B cell (primary cell): Measurements from ENCODE around the gene BEGAIN. TPM values are rescaled to one million over a fixed set of nuclear protein-coding genes. Genes with fewer than 3 reads are reported as not detected.

Experiments
- ATAC-seq: fragments of 200-7000 bp; cut with Tn5 transposase; one replicate; pipeline ENCODE4 v1.10.0; 2021; ENCODE audit warnings: low read depth, mild to moderate bottlenecking, moderate number of reproducible peaks, moderate library complexity
- CTCF ChIA-PET: fragments of 350-600 bp; sonication (Branson Sonifier 250); formaldehyde crosslinking; loops from one replicate; lab custom pipeline; 2021; ENCODE audit warnings: antibody characterized with exemption, inconsistent platforms; lab: Charles Lee
- POLR2A ChIA-PET: fragments of 350-600 bp; sonication (Branson Sonifier 250); formaldehyde crosslinking; loops from one replicate; lab custom pipeline; 2021; ENCODE audit warnings: antibody characterized with exemption; lab: Charles Lee
- DNase-seq: peaks from one replicate; pipeline ENCODE4 v3.0.0; 2013
- H2AFZ ChIP-seq: 2 replicates; pipeline ENCODE4 v1.6.1; 2012; ENCODE audit warnings: mild to moderate bottlenecking, low read depth, low read length; ENCODE audit not compliant: insufficient read depth, poor library complexity, severe bottlenecking
- H3K27ac ChIP-seq, 2 donors: 1 replicate in 1 of 2; 2 replicates in 1 of 2; pipeline ENCODE4 v1.5.1; 2012 to 2013; ENCODE audit warnings: low read length in 2 of 2, mild to moderate bottlenecking in 2 of 2, moderate library complexity in 1 of 2
- H3K27me3 ChIP-seq, 4 experiments: fragments of 200-600 bp in 1 of 4; sonication (generic) in 1 of 4; replicated peaks in 1 of 4; 1 replicate in 2 of 4; 2 replicates in 2 of 4; pipeline versions ENCODE4 v1.6.1 to v1.7.0; 2013 to 2016; ENCODE audit warnings: low read length in 3 of 4, mild to moderate bottlenecking in 2 of 4, mixed read lengths in 1 of 4, moderate library complexity in 1 of 4; ENCODE audit not compliant: insufficient read depth in 4 of 4, control insufficient read depth in 3 of 4; ENCODE audit errors: control extremely low read depth in 1 of 4
- H3K36me3 ChIP-seq, 2 experiments: replicated peaks in 1 of 2; 1 replicate in 1 of 2; 2 replicates in 1 of 2; pipeline versions ENCODE4 v1.6.1 to v1.7.1; 2013; ENCODE audit warnings: low read length in 1 of 2; ENCODE audit not compliant: insufficient read depth in 2 of 2, control insufficient read depth in 1 of 2; ENCODE audit errors: control extremely low read depth in 1 of 2, extremely low read depth in 1 of 2
- H3K4me1 ChIP-seq, 2 donors: fragments of 200-600 bp in 1 of 2; sonication (generic) in 1 of 2; 1 replicate in 1 of 2; 2 replicates in 1 of 2; pipeline versions ENCODE4 v1.5.1 to v1.6.1; 2013 to 2017; ENCODE audit warnings: low read length in 2 of 2; ENCODE audit not compliant: control insufficient read depth in 2 of 2, insufficient read depth in 2 of 2
- H3K4me2 ChIP-seq: replicated peaks from 2 replicates; pipeline ENCODE3; 2012; ENCODE audit warnings: mild to moderate bottlenecking, low read depth, low read length; ENCODE audit not compliant: poor library complexity, severe bottlenecking
- H3K4me3 ChIP-seq, 5 experiments: fragments of 200-600 bp in 1 of 5; sonication (generic) in 1 of 5; 1 replicate in 3 of 5; 2 replicates in 2 of 5; pipeline versions ENCODE4 v1.5.1 to v1.7.0; 2011 to 2016; ENCODE audit warnings: low read length in 4 of 5, mild to moderate bottlenecking in 4 of 5, low read depth in 2 of 5, control low read depth in 1 of 5, moderate library complexity in 1 of 5; ENCODE audit not compliant: insufficient read depth in 1 of 5; ENCODE audit errors: control extremely low read depth in 1 of 5, extremely low read depth in 1 of 5
- H3K79me2 ChIP-seq: fragments of 200-600 bp; sonication (generic); one replicate; pipeline ENCODE4 v1.6.0; 2016; ENCODE audit warnings: low read length; ENCODE audit not compliant: control insufficient read depth, insufficient read depth
- H3K9ac ChIP-seq: fragments of 200-600 bp; sonication (generic); 2 replicates; pipeline ENCODE4 v1.6.1; 2017; ENCODE audit warnings: mild to moderate bottlenecking, low read length, moderate library complexity
- H3K9me3 ChIP-seq, 3 donors: one replicate each; pipeline versions ENCODE4 v1.6.1 to v1.7.1; 2013; ENCODE audit warnings: low read length in 2 of 3; ENCODE audit not compliant: control insufficient read depth in 2 of 3, insufficient read depth in 1 of 3; ENCODE audit errors: control extremely low read depth in 1 of 3
- H4K20me1 ChIP-seq: 2 replicates; pipeline ENCODE4 v1.6.0; 2012; ENCODE audit warnings: mild to moderate bottlenecking, low read length; ENCODE audit not compliant: insufficient read depth, control insufficient read depth, poor library complexity, severe bottlenecking
- H3K27ac Mint-ChIP-seq: one replicate; pipeline ENCODE4 v1.8.0; 2021; ENCODE audit warnings: mixed read lengths
- H3K27me3 Mint-ChIP-seq: one replicate; pipeline ENCODE4 v1.8.0; 2021; ENCODE audit warnings: mixed read lengths
- H3K4me1 Mint-ChIP-seq: one replicate; pipeline ENCODE4 v1.8.0; 2021; ENCODE audit warnings: mixed read lengths
- H3K4me3 Mint-ChIP-seq: one replicate; pipeline ENCODE4 v1.8.0; 2021; ENCODE audit warnings: mixed read lengths
- H3K9me3 Mint-ChIP-seq: one replicate; pipeline ENCODE4 v1.8.0; 2022; ENCODE audit warnings: mixed read lengths; ENCODE audit not compliant: insufficient read depth
- CTCF ChIP-seq: fragments of 200-600 bp; IDR thresholded peaks from one replicate; pipeline ENCODE4 v1.8.0; 2022; ENCODE audit warnings: antibody characterized with exemption, mild to moderate bottlenecking
- EZH2 ChIP-seq: IDR thresholded peaks from 2 replicates; pipeline ENCODE4 v1.6.1; 2012; ENCODE audit warnings: borderline replicate concordance, low read depth, mild to moderate bottlenecking, moderate library complexity, low read length; ENCODE audit not compliant: insufficient read depth, poor library complexity, severe bottlenecking
- WGBS: methylation state at CpG from one replicate; pipeline ENCODE4 v1.1.5; 2013; ENCODE audit warnings: missing lambda C conversion rate; ENCODE audit not compliant: insufficient coverage; 5-methylcytosine and 5-hydroxymethylcytosine counted together
- intact Hi-C: fragments of 100-400 bp; cut with micrococcal nuclease; formaldehyde crosslinking; loops from one replicate; pipeline ENCODE4 v1.10.0; 2022
- polyA plus RNA-seq: library from polyadenylated mRNA; depleted of rRNA; stranded (reverse); fragments of >200 nt; gene quantifications from 2 replicates; pipeline ENCODE4 v1.2.3, GENCODE V29; 2012
- total RNA-seq, 2 donors: library from RNA; stranded (reverse); fragments of 120-200 nt in 1 of 2; gene quantifications; 1 replicate in 1 of 2; 2 replicates in 1 of 2; pipeline versions ENCODE4 v1.2.3 to v1.2.4, GENCODE V29; 2013 to 2022

The BEGAIN gene
- total and polyA plus RNA-seq, 2 donors (not counting 1 experiment from before 2014, with no cell fraction given) = 4.9 TPM; not detected in 1

- no peak overlapping the region for H3K27ac Mint-ChIP-seq
Observed at GRCh38 chr14:100495917-100496316, 91.3 kb downstream of the BEGAIN start.

GRCh38 chr14:100494645-100495044 lies 92.6 kb downstream of the BEGAIN start:
- peaks cover 0 to 3% (median 0%) of the 10 kb centered on the region in 3 donors for H3K9me3 ChIP-seq
- H3K4me3 Mint-ChIP-seq = no peak overlapping the region
- ChIA-PET POLR2A (no interaction called here), CTCF (no interaction called here)
- WGBS = no CpG with 5 or more reads among the region's 4 CpGs
- no peaks in the 10 kb centered on the region for H3K79me2 ChIP-seq
- no peak overlapping the region for H3K4me3 ChIP-seq
- no peaks in the 10 kb centered on the region for H3K36me3 ChIP-seq
- no peak for ATAC-seq
- H3K27me3 Mint-ChIP-seq = no peaks in the 10 kb centered on the region
- H3K27me3 ChIP-seq = no peaks in the 10 kb centered on the region
- H3K27ac ChIP-seq = no peak overlapping the region
- no peak overlapping the region for H3K27ac Mint-ChIP-seq
- no peak for DNase-seq
- no peaks in the 10 kb centered on the region for H4K20me1 ChIP-seq
- H3K9ac ChIP-seq = no peak overlapping the region
- H3K4me1 ChIP-seq = no peaks in the 10 kb centered on the region
- no peak overlapping the region for H2AFZ ChIP-seq
- H3K9me3 Mint-ChIP-seq = peaks cover 5% of the 10 kb centered on the region
- intact Hi-C loops = no loop called here
- H3K4me1 Mint-ChIP-seq = no peaks in the 10 kb centered on the region
- no peak overlapping the region for H3K4me2 ChIP-seq
- TF ChIP-seq EZH2 (no peak), CTCF (no peak)

More at GRCh38 chr14:100495917-100496316, 91.3 kb downstream of the BEGAIN start:
- H3K27me3 Mint-ChIP-seq = no peaks in the 10 kb centered on the region
- DNase-seq = no peak
- no peaks in the 10 kb centered on the region for H3K27me3 ChIP-seq
- CTCF ChIA-PET = no interaction called here
- no peak for TF ChIP-seq EZH2
- TF ChIP-seq CTCF = no peak
- H3K4me3 ChIP-seq = no peak overlapping the region
- H3K27ac ChIP-seq = no peak overlapping the region
- ATAC-seq = no peak
- H3K4me3 Mint-ChIP-seq = no peak overlapping the region
- H3K36me3 ChIP-seq = no peaks in the 10 kb centered on the region
- H2AFZ ChIP-seq = no peak overlapping the region
- no CpG with 5 or more reads among the region's 2 CpGs for WGBS
- POLR2A ChIA-PET = no interaction called here
- H3K9me3 ChIP-seq = peaks cover 0 to 3% (median 0%) of the 10 kb centered on the region in 3 donors
- H3K4me1 ChIP-seq = no peaks in the 10 kb centered on the region
- no peaks in the 10 kb centered on the region for H4K20me1 ChIP-seq
- peaks cover 5% of the 10 kb centered on the region for H3K9me3 Mint-ChIP-seq
- H3K4me2 ChIP-seq = no peak overlapping the region
- H3K79me2 ChIP-seq = no peaks in the 10 kb centered on the region
- no peak overlapping the region for H3K9ac ChIP-seq
- intact Hi-C loops = no loop called here
- H3K4me1 Mint-ChIP-seq = no peaks in the 10 kb centered on the region
